Heart left ventricle (tissue), 13 donors: Measurements from ENCODE around the gene MAPK12.
A peak's percentile ranks its signal among the peaks of the same experiment; 100 is the strongest.

Source experiments
- CTCF ChIP-seq, 12 donors: fragments of 200-600 bp; sonication (generic) in 4 of 12; IDR thresholded peaks; one replicate each; pipeline versions ENCODE4 v1.5.0 to v1.8.0; 2018 to 2022; ENCODE audit warnings: antibody characterized with exemption in 12 of 12, mild to moderate bottlenecking in 5 of 12
- POLR2A ChIP-seq, 2 donors: fragments of 450-650 bp; IDR thresholded peaks; one replicate each; pipeline ENCODE4 v1.6.1; 2017; ENCODE audit warnings: antibody characterized with exemption in 2 of 2, mild to moderate bottlenecking in 2 of 2, moderate library complexity in 2 of 2
- donor health status: ischemic (EF 13 %, LVEDD 7.1; RV severe dilation, severe dysfunction).
- donor health status: DM: no; HTN: yes; CAD: no.
- donor health status: DM: no; HTN: no; CAD: no.
- donor health status: ischemic (EF 25% LVEDD 6.9; RV normal size, moderate dysfunction).
- donor health status: ischemic (EF 25% LVEDD 5.7; RV mildly dilated, moderate dysfunction).
- donor health status: ischemic (EF 35%, LVEDD 5.7; RV mildly dilated, moderate dysfunction).
- donor health status: nonischemic (EF 11% LVEDD 7.7; RV severe dilation, severe dysfunction).
- donor health status: DM: yes; HTN: yes; CAD: no.
- donor health status: PGD.
- donor health status: ischemic (EF 29% LVEDD 5.4; RV normal size, mild dysfunction).
- donor health status: nonischemic (EF 23%, LVEDD 6.1; RV moderate dilation, normal function).

GRCh38 chr22:50269970-50270665 lies 8.6 kb upstream of the MAPK12 start, which contains the start of gene MAPK11:
- TF ChIP-seq CTCF (IDR thresholded peaks at IDR 0.05), result no peak
- peak in 1 of 2 donors; percentile 17 for TF ChIP-seq POLR2A (IDR thresholded peaks at IDR 0.05)
